Tibial nerve (tissue), 4 donors: ENCODE results near the gene NFS1.

Experiments
- CTCF ChIP-seq, 5 experiments: fragments of 200-600 bp in 3 of 5; fragments of 450-650 bp in 2 of 5; sonication (generic) in 3 of 5; IDR thresholded peaks; one replicate each; pipeline ENCODE4 v1.5.1; 2016 to 2019; ENCODE audit warnings: antibody characterized with exemption in 5 of 5, mild to moderate bottlenecking in 3 of 5, moderate library complexity in 2 of 5
- EP300 ChIP-seq, 2 donors: sonication (generic); formaldehyde crosslinking; IDR thresholded peaks; one replicate each; pipeline ENCODE4 v1.6.1; 2017; ENCODE audit warnings: antibody characterized with exemption in 2 of 2, mild to moderate bottlenecking in 1 of 2

- TF ChIP-seq CTCF (IDR thresholded peaks at IDR 0.05) (no peak), EP300 (IDR thresholded peaks at IDR 0.05) (no peak)
Observed at GRCh38 chr20:35720165-35721123, 21.3 kb upstream of the NFS1 start.
